GM15510 (cell line): Measurements from ENCODE around the gene ARHGAP40.

ENCODE experiments used
- POLR2A ChIP-seq: IDR thresholded peaks from 3 replicates; pipeline ENCODE4 v1.6.1; 2011; ENCODE audit warnings: borderline replicate concordance; ENCODE audit not compliant: insufficient read length; ENCODE audit errors: extremely low read depth

ARHGAP40 gene

GRCh38 chr20:38626921-38627659, 25.5 kb downstream of the ARHGAP40 start:
- TF ChIP-seq POLR2A = no peak

- TF ChIP-seq POLR2A = no peak
Observed at GRCh38 chr20:38628580-38629470, 27.2 kb downstream of the ARHGAP40 start.

GRCh38 chr20:38629979-38630378, 28.4 kb downstream of the ARHGAP40 start:
- TF ChIP-seq POLR2A = no peak

DNA sequence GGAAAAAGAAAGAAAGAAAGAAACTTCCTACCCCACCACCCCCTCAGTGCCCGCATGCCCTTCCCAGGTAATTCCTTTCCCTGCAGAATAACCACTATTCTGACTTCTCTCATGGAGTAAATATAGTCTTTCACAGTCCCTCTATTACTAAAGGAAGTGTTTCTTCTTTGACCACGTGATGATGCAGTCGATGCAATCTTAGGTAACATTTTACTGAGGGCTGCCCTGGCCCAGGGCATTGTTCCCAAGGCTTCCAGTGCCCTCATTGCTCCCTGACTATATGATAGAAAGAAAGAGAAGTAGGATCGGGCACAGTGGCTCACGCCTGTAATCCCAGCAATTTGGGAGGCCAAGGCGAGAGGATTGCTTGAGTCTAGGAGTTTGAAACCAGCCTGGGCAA, 29.1 kb downstream of the ARHGAP40 start:
- no peak for TF ChIP-seq POLR2A

GRCh38 chr20:38631155-38632022, 29.8 kb downstream of the ARHGAP40 start:
- no peak for TF ChIP-seq POLR2A

DNA sequence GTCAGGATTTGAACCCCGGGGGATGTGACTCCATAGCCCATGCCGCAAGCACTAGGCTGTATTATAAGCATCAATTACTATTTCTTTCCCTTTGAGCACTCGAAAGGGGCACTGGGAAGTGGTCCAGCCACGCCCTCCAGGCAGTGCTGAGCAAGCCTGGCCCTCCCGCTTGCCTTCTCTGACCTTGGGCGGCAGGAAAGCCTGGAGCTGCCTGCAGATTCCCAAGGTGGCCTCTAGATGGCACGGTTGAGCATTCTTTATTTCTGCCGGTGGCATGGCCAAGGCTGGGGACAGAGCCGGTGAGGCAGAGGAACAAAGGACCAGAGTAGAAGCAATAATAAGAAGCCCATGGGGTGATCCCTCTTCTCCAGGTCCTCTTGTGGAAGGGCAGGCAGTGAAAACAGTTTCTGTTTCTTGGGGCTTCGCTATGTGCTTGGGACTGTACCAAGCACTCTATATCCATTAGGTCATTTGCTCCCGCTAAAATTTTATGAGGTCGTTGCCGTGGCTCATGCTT, 32.0 kb downstream of the ARHGAP40 start:
- no peak for TF ChIP-seq POLR2A

GRCh38 chr20:38635721-38636288, 34.2 kb downstream of the ARHGAP40 start:
- no peak for TF ChIP-seq POLR2A

DNA sequence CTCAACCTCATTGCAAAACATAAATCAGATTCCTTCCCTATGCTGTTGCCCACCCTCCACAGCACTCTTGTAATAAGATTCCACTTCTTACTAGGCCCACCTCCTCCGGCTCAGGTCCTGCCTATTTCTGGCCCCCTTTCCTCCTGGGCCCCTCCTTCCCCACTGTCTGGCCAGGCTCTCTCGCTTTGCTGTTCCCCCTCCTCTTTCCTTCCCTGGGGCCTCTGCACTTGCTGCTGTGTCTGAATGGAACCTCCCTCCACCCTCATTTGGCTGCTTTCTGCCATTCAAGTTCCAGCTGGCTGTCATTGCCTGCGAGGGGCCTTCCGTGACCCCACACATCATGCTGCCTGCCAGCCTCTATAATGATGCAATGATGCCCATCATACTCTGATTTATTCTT, 38.9 kb downstream of the ARHGAP40 start:
- TF ChIP-seq POLR2A = no peak

GRCh38 chr20:38642498-38642897, 40.9 kb downstream of the ARHGAP40 start:
- TF ChIP-seq POLR2A = no peak

GRCh38 chr20:38644588-38645260, 43.1 kb downstream of the ARHGAP40 start:
- no peak for TF ChIP-seq POLR2A

DNA sequence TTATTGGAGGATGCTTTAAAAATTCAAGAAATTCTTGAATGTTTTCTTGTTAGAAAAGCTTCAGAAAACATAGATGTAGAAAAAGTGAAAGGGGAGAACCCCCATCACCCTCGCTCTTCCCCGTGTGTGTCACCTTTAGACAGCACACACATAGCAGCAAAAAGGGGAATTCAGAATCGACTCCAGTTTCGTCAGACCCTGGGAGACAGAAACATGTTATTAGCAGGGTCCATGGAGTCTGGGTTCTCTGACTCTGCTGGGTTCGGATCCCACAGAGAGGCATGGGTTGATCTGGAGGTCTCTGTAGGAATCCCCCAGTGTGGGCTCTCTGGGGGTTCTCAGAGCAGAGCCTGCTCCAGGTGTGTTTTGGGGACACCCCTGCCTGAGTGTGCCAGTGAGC, 43.7 kb downstream of the ARHGAP40 start:
- no peak for TF ChIP-seq POLR2A

DNA sequence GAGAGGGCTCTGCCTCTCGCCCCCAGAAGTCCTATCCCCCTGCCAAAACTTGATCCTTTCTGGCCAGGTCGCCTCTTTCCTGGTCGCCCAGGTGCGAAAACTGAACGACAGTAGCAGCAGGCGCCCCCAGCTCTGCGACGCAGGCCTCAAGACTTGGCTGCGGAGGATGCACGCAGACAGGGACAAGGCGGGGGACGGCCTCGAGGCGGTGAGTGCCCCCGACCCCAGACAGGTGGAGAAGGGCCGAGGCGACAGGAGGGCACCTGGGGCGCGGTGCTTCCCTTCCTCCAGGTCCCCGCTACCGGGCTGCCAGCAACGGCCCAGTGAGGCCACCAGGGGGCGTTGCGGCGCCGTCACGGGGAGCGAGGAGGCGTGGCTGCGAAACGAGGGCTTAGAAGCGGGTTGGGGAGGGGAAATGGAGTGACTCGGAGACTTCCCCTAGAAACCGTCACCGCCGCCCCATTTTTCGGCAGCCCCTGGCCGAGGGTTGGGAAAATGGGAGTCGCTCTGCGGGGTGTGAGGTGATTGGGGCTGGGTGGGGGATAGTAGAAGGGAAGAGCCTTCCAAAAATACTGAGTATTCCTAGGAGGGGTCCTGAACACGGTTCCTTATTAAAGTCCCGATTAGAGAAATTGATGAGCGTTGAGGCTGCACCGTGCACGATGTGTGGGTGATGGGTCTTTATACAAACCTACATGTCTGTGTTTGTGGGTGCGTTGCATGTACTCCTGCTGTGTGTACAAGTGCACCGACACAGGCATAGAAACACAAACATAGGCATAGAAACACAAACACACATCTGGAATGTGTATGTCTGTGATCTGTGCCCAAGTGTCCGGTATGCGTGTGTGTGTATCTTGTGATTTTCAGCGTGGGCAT, 44.6 kb downstream of the ARHGAP40 start:
- no peak for TF ChIP-seq POLR2A
